Brain pericyte (primary cell): ENCODE data around the gene FRMD5.
A peak's percentile ranks its signal among the peaks of the same experiment; 100 is the strongest.
"Not testable (repeated sequence)": the region's sequence is repeated elsewhere in the genome, so short reads cannot be mapped to it uniquely, and the experiment has no call there.

ENCODE experiments used
- DNase-seq: peaks from one replicate; pipeline ENCODE4 v3.0.0-alpha.2; 2012; ENCODE audit warnings: low read depth, low spot score

The FRMD5 gene

GRCh38 chr15:43845421-43845820 lies 349.6 kb downstream of the FRMD5 start:
- no peak for DNase-seq

GRCh38 chr15:43832485-43832884 lies 362.6 kb downstream of the FRMD5 start:
- not testable (repeated sequence) for DNase-seq

DNA sequence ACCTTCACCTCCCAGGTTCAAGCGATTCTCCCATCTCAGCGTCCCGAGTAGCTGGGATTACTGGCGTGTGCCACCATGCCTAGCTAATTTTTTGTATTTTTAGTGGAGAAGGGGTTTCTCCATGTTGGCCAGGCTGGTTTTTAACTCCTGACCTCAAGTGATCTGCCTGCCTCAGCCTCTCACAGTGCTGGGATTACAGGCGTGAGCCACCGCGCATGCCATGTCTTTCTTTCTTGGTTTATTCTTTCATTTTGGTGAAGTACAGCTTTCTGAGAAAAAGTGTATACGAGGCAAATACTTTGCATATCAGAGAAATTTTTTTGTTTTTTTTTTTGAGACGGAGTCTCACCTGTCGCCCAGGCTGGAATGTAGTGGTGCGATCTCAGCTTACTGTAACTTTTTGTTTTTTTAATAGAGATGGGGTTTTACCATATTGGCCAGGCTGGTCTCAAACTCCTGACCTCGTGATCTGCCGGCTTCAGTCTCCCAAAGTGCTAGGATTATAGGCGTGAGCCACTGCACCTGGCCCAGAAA lies 363.5 kb downstream of the FRMD5 start:
- DNase-seq, result not testable (repeated sequence)

GRCh38 chr15:43830691-43831275 lies 364.3 kb downstream of the FRMD5 start:
- DNase-seq, result not testable (repeated sequence)

- not testable (repeated sequence) for DNase-seq
These were observed 365.0 kb downstream of the FRMD5 start for GRCh38 chr15:43829951-43830540.

DNA sequence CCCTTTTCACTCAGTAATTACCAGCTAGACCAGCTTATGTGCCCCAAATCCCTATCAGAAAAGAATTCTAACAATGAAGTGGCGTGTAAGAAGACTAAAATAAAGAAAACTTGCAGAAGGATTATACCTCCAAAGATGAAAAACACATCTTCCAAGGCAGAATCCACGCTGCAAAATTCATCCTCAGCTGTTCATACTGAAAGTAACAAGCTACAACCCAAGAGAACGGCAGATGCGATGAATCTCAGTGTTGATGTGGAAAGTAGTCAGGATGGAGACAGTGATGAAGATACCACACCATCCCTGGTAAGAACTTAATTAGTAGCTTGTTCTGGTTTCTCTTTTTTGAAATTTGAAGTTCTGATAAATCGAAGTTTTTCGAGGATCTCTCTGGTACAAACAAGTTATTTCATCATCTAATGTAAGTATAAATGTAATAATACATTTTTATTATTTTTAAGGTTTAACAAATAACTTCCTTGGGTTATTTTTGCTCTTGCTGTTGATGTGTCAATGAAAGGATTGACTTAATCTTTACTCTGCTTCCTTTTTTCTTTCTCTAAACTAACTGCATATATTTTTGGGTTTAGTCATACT lies 366.9 kb downstream of the FRMD5 start:
- no peak for DNase-seq

DNA sequence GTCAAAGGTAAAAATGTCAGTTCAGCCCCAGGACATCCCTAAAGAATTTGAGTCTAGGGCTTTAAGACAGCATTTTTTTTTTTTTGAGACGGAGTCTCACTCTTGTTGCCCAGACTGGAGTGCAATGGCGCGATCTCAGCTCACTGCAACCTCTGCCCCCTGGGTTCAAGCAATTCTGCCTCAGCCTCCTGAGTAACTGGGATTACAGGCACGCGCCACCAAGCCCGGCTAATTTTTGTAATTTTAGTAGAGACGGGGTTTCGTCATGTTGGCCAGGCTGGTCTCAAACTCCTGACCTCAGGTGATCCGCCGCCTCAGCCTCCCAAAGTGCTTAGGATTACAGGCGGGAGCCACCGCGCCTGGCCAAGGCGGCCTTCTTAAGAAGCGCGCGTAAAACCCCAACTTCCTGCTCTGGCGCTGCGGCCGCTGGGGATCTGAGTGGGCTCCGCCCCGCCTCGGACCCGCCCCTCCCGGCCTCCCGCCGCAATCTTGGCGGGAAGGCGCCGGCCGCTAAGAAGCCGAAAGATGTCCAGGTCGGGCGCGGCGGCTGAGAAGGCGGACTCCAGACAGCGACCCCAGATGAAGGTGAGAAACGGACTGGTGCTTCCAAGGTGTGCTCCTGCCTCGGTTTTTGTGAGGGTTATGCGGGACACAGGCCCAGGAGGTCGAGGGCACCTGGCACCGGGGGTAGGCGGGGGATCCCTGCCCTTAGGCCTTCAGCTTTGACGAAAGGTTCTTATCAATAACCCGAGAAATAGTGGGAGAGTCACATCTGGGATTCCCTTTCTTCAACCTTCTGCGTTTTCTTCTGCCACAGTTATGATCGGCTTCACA lies 368.3 kb downstream of the FRMD5 start, which contains the start of gene WDR76:
TSS of gene WDR76 (plus strand) at position 495 of the 834 bp plus-strand sequence. CDS start at position 526, 31 bp downstream.
- DNase-seq, result peak; percentile 34

- DNase-seq, result no peak
These were observed 369.0 kb downstream of the FRMD5 start for GRCh38 chr15:43826029-43826507.

- not testable (repeated sequence) for DNase-seq
These were observed 369.8 kb downstream of the FRMD5 start for GRCh38 chr15:43825305-43825704.

- DNase-seq, result peak; percentile 80
These were observed 370.5 kb downstream of the FRMD5 start, which contains the start of gene MFAP1 for GRCh38 chr15:43824302-43825246. Gene MFAP1, minus strand, starts transcription at chr15:43824690. Its CDS starts 121 bp downstream, at chr15:43824569.

DNA sequence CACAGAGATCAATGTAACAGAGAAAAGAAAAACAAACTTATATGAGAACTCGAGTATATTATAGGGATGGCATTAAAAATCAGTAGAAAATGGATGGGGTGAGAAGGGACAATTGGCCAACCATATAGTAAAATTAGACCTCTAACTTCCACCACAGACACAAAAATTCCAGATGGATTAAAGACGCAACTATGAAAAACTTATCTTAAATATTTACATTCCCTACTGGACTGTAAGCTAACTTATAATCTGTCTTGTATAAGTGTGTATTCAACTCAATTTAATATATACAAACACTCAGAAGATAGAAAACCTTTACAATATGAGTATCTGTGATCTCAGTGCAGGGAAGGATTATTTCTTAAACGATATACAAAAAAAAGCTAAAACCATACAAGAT lies 373.6 kb downstream of the FRMD5 start:
- DNase-seq, result no peak
